RPMI7951 (cell line): ENCODE data around the gene ANKRD11. TPM values are rescaled to one million over a fixed set of nuclear protein-coding genes. Genes with fewer than 3 reads are reported as not detected.

Experiments
- DNase-seq: peaks from one replicate; pipeline ENCODE4 v3.0.0-alpha.2; 2012; ENCODE audit warnings: low read depth
- total RNA-seq: library from RNA; depleted of rRNA; stranded (reverse); fragments of >200 nt; shearing (Covaris generic); gene quantifications from 2 replicates; pipeline ENCODE4 v1.2.3, GENCODE V29; 2014; rRNA removed

ANKRD11 gene
- total RNA-seq, 1 experiment from 2014 or later = 31.2 TPM

DNA sequence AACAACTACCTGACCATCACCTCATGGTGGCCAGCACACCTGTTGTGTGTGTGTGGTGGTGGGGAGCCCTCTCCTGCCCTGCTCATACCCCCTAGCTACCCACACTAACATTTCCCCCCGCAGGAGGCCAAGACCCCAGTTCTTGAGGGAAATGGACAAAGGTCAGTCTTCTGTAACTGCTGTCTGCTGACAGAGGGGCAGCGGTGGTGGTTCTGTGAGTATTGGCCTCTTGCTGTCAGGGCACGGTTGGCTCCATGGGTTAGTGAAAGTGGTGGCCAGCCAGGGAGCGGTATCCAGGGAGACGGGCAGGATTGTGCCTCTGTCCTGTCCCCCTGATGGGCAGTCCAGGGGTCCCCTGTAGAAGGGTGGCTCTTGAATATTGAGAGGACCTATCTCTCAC lies 246.7 kb downstream of the ANKRD11 start:
- no peak for DNase-seq

DNA sequence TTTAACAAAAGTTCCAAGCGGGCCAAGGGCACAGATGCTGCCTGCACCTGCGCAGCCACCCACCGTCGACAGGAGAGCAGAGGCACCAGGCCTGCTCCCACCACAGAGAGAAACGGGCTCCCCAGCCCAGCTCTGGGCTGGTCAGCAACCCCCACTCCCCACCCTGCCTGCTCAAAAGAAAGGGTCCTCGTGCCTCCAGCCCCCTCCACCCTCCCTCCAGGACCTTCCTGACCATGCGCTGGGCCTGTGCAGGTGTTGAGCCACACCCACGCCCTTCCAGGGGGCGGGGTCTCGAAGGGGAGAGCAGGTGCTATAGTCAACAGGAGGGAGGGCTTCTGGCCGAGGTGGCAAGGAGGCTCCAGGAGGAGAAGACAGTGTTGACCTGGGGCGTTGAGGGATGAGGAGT lies 247.6 kb downstream of the ANKRD11 start:
- no peak for DNase-seq

DNA sequence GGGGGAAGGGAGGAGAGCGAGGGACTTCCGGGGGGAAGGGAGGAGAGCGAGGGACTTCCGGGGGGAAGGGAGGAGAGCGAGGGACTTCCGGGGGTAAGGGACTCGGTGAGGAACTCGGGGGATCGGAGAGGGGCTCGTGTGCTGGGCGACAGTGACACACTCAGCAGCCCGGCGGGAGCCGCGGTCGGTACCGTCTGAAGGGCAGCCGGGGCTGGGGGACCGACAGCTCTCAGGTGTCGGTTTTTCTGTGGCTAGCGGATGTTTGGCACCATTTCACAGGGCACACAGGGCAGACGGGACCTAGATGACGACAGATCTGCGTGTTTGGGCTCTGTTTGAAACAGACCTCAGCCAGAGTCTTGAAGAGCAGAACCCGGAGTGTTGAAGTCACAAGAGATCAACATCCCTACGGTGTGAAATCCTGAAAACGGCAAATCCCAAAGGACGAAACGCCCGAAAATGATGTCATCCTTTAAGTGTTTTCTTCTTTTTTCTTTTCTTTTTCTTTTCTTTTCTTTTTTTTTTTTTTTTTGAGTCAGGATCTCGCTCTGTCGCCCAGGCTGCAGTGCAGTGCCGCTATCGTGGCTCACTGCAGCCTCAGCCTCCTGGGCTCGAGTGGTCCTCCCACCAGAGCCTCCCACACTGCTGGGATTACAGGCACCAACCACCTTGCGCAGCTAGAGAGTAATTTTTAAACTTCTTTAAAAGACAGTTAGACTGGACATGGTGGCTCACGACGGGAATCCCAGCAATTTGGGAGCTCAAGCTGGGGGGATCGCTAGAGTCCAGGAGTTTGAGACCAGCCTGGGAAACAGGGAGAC lies 249.0 kb downstream of the ANKRD11 start:
- peak; percentile 78 for DNase-seq

DNA sequence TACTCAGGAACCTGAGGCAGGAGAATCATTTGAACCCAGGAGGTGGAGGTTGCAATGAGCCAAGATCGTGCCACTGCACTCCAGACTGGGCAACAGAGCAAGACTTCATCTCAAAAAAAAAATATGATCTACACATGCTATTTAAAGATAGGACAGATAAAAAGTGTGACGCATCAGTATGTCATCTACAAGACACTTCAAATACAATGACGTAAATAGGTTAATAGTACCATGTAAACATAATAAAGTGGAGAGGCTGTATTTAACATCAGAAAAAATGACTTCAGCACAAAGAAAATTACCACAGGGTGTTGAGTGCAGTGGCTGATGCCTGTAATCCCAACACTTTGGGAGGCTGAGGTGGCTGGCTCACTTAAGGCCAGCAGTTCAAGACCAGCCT lies 252.6 kb downstream of the ANKRD11 start:
- DNase-seq = no peak

DNA sequence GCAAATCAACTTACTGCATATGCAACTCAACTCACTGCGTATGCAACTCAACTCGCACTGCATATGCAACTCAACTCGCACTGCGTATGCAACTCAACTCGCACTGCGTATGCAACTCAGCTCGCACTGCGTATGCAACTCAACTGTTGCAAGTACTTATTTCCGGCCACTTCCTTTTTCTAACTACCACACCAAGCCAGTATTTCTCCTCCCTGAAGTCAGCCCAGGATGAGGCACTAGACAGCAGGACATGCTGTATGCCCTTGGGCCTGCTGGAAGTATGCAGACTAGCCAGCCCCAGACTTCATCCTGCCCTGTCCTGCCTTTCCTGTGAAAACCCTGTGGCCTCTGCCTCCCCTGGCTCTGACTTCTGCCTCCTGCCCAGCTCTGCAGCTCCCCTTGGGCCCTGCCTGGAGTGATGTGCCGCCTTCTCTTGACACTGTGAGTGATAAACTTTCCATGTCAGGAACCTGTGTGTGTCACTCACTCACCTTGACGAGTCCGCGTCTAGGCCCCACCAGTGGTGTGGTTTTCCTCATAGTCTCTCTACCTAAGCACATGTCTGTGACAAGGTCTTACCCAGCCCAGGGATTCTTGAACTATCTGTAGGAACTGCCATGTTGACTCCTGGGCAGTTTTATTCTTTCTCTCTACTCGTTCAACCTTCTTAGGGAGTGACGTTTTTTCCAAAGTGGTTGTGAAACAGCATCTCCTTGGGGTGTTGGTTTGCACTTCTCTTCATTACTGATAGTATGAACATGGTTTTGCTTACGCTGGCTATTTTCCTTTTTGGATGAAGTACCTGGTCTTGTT lies 256.5 kb downstream of the ANKRD11 start:
- no peak for DNase-seq

DNA sequence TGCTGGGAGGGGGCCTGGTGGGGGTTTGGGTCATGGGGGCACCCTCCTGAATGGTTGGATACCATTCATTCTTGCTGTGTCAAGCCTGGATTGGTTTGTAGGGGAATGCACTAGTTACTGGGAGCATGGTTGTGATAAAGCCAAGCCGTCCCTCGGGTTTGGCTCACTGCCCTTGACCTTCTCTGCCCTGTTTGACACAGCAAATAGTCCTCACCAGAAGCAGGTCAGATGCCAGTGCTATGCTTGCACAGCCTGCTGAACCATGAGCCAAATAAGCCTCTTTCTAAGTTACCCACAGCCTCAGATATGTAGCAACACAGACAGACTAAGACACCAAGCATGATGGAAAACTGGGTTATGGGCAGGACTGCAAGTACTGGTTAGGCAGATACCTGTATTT lies 258.3 kb downstream of the ANKRD11 start:
- no peak for DNase-seq

DNA sequence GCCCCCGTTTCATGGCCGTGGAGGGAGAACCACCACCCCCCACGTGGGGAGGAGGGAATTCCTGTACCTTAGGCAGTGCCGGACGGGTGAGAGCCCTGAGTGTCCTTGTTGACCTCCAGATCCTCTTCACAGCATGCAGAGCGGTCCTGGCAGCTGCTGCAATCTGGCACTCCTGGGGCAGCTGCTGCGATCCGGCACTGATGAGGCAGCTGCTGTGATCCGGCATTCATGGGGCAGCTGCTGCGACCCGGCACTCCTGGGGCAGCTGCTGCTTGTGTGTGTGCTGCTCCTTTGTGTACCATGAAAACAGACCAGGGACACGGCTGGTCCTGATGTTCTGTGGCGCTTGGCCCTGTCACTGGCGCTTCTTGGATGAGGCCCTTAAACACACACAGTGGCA lies 260.1 kb downstream of the ANKRD11 start:
- DNase-seq = no peak

DNA sequence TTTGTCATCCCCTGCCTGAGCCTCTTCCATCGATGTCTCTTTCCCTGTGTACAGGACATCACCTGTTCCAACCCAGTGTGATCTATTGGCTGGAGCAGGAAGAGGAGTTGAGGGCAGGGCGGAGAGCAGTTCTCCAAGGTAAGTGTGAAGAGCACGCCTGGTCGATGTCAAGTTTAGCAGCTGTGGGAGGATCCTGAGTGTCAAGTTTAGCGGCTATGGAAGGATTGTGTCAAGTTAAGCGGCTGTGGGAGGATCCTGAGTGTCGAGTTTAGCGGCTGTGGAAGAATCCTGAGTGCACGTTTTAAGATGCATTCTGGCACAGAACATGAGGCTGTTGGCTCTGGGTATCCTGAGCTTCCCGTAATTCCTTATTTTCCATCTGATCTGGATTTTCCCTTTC lies 265.7 kb downstream of the ANKRD11 start:
- DNase-seq = no peak

DNA sequence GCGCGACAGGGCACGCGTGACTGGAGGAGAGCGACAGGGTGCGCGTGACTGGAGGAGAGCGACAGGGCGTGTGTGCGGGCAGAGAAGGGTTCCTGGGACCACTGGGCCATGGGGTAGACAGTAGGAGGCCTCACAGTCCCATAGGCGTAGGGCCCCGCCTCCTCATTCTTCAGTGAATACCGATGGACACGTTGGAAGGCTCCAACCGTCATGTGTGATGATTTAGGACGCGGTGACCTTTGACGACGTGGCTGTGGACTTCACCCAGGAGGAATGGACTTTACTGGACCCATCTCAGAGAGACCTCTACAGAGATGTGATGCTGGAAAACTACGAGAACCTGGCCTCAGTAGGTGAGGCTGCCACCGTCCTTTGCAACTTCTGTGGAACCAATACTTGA lies 267.4 kb downstream of the ANKRD11 start:
- DNase-seq = no peak

DNA sequence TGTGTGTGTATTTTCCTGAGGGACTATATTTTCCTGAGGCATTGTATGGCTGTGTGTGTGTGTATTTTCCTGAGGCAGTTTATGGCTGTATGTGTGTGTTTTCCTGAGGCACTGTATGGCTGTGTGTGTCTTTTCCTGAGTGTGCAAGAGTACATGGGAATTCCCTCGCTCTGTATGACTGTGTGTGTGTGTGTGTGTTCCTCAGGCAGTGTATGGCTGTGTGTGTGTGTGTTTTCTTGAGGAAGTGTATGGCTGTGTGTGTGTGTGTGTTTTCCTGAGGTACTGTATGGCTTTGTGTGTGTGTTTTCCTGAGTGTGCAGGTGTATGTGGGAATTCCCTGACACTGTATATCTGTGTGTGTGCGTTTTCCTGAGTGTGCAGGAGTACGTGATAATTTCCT lies 268.8 kb downstream of the ANKRD11 start:
- no peak for DNase-seq

DNA sequence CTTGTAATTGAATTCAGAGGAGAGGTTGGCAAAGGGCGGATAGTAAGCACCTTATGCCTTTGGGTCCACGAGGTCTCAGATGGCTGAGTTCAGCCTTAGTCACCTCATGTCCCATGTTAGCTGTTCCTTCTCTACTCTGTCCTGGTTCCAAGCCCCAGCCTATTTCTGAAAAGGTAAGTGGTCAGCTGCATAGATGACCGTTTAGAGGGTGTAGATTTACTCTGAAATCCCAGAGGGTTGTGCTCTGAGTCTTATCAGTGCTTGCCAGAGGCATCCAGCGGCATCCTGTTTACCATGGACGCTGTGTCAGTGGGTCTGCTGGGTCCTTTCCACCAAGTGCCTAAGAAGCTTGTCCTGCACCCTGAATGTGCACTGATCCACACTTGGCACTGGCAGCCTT lies 271.0 kb downstream of the ANKRD11 start:
- DNase-seq = no peak

Other genes with a start within 250 kb of the ANKRD11 start
- gene SPG7, start 17.8 kb upstream of the ANKRD11 start, total RNA-seq = 50.3 and 79.9 TPM in 2 replicates
- 2,032 and 3,331 TPM in 2 replicates for gene RPL13, start 70.1 kb upstream of the ANKRD11 start, total RNA-seq
- gene CPNE7, start 85.2 kb upstream of the ANKRD11 start, total RNA-seq = 1.3 and 2.6 TPM in 2 replicates
- 0.24 and 0.29 TPM in 2 replicates for gene DPEP1, start 123.1 kb upstream of the ANKRD11 start, total RNA-seq
- 115 and 120 TPM in 2 replicates for gene CHMP1A, start 167.1 kb upstream of the ANKRD11 start, total RNA-seq
- 5.5 and 9.6 TPM in 2 replicates for gene SPATA33, start 167.3 kb upstream of the ANKRD11 start, total RNA-seq
- 24.5 and 29.0 TPM in 2 replicates for gene CDK10, start 196.1 kb upstream of the ANKRD11 start, total RNA-seq
- 9.5 and 15.1 TPM in 2 replicates for gene SPATA2L, start 211.1 kb upstream of the ANKRD11 start, total RNA-seq
- 2.8 and 3.5 TPM in 2 replicates for gene VPS9D1, start 230.3 kb upstream of the ANKRD11 start, total RNA-seq
- 6.8 and 11.4 TPM in 2 replicates for gene ZNF276, start 231.0 kb upstream of the ANKRD11 start, total RNA-seq